GM12873 (cell line): ENCODE results near the gene FBN2.

Source experiments
- CTCF ChIP-seq: IDR thresholded peaks from 2 replicates; pipeline ENCODE4 v1.5.1; 2012; ENCODE audit warnings: low read depth, mild to moderate bottlenecking, moderate library complexity, low read length, control low read depth; ENCODE audit not compliant: insufficient read depth; ENCODE audit errors: missing control alignments

The FBN2 gene

DNA sequence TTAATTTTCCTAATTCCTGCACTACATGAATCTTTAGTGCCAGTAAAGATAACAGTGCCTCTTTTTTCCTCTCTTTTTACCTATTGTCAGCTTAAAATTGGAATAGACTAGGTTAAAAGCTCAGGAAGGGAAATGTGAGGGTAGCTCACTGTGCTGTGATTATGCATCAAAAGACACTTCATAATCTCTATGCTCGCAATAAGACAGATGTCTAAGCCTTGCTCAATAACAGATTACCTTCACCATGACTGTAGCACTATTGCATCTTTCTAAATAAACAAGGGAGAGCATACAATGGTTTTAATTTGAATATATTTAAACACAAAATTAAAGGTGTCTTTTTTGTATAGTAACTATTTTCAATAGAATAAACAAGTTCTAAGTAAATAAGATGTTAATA is 130.1 kb downstream of the FBN2 start:
- no peak for TF ChIP-seq CTCF

DNA sequence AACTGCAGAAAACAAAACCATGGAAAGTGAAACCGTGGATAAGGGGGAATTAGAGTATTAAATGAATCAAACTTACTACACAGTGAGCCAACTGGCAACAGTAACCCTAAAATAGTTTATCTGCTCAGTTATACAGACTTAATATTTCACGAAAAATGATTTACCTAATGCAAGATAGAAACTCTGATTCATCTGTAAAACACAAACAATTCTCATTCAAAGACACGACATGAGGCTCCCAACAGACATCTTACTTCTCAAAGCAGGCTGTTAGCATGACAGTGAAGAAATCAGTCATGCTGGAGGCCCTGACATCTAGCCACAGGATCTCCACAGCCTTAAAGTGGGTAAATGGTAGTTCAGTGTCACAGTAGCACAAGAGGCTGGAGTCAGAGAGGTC is 131.2 kb downstream of the FBN2 start:
- TF ChIP-seq CTCF: no peak

DNA sequence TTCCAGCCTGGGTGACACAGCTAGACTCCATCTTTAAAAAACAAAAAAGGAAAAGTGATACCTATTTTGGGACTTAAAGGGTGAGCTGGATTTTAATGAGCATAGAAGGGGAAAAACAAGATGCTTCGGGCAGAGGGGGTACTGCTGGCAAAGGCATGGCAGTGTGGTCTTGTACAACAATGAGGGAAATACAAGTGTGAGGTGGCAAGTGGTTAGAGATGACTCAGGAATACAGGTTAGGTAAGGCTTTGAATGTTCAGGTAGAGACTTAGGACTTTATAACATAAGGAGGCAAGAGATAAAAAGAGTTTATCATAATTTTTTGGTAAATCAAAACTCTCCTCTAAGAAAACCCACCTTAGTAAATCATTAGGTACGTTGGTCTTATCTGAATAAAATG is 132.9 kb downstream of the FBN2 start:
- no peak for TF ChIP-seq CTCF

DNA sequence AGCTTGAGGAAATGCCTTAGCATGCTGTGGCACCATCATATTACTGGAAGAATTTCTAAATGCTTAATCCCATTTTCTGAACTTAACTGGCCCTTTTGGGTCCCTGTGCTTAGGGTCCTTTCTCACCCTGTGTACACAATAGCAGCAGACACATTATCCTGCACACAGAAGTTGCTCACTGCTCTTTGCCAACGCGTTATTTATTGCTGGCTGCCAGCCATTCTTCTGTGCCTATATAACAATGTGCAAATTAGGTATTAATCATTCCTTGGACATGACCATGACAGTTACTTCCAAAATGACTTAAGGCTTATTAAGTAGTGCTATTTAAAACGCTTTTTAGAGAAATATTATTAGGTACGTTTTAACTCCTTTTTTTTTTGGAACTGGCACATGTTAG is 134.7 kb downstream of the FBN2 start:
- TF ChIP-seq CTCF: no peak

DNA sequence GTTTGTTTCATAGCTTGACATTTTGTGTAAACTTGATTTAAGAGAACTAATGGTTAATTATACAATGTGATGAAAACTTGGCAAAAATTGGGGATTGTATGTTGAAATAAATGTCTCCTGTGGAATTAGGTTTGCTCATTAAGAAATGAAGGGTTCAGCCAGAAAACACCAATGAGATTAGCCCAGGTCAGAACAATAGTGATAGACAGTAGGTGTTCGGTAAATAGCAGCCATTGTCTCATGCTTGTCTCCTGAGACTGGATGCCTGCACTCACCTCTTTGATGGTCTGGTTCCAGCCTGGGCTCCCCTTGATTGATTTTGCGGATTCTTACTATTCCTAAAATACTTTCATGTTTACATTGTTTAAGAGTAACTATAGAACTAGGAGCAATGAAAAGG is 135.5 kb downstream of the FBN2 start:
- no peak for TF ChIP-seq CTCF

DNA sequence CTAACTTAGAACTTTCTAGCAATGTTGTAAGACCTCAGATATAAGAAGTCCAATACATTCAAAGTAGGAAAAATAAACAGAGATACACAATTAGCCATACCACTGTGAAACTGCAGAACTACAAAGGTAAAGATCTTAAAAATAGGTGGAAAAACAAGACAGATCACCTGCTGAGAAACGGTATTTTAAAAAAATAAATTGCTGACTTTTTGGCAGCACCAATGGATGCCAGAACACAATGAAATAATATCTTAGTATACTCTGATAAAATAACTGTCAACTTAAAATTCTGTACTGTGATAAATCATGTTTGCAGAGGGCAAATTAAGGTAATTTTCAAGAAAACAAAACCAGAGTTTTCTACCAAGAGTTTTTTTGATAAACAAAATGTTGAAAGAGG is 138.9 kb downstream of the FBN2 start:
- TF ChIP-seq CTCF: no peak

DNA sequence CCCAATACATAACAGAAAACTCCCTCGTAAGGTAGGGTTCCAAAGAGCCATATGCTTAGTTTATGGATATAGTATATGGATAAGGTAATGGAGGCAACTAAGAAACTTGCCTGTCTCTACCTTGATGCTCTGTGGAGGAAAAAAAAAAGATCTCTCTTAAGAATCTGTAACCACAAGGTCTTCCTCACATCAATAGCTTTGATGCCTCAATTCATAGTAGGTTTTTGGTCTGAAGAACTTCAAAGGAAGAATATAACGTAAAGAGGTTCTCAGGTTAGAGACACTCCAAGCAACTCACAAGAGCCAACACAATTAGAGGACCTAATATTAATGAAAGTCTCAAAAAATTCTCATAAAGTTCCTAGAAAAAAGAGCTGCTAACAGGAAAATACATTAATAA is 140.2 kb downstream of the FBN2 start:
- no peak for TF ChIP-seq CTCF

- TF ChIP-seq CTCF: no peak
Observed at GRCh38 chr5:128395073-128395472, 143.0 kb downstream of the FBN2 start.
